Measurements from ENCODE around the gene DARS1. TPM values are rescaled to one million over a fixed set of nuclear protein-coding genes. Genes with fewer than 3 reads are reported as not detected.

Gene DARS1
- total and polyA plus RNA-seq, 10 donors = 56.2 to 88.6 (median 66.1) TPM

DNA sequence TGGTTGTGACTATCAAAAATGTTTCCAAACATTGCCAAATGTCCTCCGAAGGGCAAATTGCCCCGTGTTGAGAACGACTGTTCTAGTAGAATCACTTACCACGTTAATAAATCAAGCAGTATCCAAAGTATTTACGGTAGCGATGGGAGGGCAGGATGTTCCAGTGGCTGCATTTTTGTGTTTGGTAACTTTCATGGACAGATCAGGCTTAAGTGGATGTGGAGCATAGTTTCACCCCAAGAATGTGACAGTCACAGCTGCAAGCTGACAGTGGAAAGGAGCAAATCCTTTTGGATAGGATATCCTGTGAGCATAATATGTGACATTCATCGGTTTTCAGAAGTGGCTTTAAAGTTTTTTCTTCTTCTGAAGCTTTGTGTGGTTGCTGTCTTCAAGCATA lies 46.3 kb upstream of the DARS1 start:
- Histone ChIP-seq H3K27ac (peak overlapping the region in 3 of 8 donors; percentile 16 to 26 (median 22)), H3K36me3 (no peaks in the 10 kb centered on the region), H3K9me3 (no peaks in the 10 kb centered on the region), H3K4me3 (no peak overlapping the region), H3K27me3 (replicated peaks in 1 of 7) (no peaks in the 10 kb centered on the region), H3K4me1 (peaks cover 0 to 20% (median 6%) of the 10 kb centered on the region in 6 donors)
- intact Hi-C loops (cut with DNase I; ENCODE audit: low total_unique reads) = no loop called here
- TF ChIP-seq POLR2AphosphoS5 (IDR thresholded peaks at IDR 0.05) (no peak), POLR2A (IDR thresholded peaks at IDR 0.05) (no peak)
- TF ChIP-seq, protein P1, sequence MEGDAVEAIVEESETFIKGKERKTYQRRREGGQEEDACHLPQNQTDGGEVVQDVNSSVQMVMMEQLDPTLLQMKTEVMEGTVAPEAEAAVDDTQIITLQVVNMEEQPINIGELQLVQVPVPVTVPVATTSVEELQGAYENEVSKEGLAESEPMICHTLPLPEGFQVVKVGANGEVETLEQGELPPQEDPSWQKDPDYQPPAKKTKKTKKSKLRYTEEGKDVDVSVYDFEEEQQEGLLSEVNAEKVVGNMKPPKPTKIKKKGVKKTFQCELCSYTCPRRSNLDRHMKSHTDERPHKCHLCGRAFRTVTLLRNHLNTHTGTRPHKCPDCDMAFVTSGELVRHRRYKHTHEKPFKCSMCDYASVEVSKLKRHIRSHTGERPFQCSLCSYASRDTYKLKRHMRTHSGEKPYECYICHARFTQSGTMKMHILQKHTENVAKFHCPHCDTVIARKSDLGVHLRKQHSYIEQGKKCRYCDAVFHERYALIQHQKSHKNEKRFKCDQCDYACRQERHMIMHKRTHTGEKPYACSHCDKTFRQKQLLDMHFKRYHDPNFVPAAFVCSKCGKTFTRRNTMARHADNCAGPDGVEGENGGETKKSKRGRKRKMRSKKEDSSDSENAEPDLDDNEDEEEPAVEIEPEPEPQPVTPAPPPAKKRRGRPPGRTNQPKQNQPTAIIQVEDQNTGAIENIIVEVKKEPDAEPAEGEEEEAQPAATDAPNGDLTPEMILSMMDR (IDR thresholded peaks at IDR 0.05 in 8 of 11, conservative IDR thresholded peaks at IDR 0.05 in 3 of 11) = no peak
- DNase-seq = no peak
- 45 to 68% (median 56%) methylated on average over 7 of the region's 7 CpGs for WGBS, 5 donors

DNA sequence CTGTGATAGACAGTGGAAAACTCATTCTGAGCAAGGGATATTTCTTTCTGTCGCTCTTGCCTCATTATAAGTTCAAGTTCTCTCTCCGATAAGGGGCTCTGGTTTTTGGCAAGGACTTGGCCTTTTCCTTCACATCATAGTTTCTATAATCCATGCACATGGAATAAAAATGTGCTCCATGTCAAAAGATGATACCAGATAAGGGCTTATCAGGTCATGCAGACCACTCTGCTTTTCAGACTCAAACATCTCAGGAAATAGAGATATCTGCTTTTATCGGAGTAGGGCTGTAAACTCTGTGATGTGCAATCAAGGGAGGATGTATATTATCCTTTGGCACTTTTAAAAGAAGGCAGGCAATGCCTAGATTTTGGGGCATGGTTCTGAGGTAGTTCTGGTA lies 45.0 kb upstream of the DARS1 start:
- Histone ChIP-seq H3K27ac (peak overlapping the region in 2 of 8 donors; percentile 5 to 13), H3K9me3 (no peaks in the 10 kb centered on the region), H3K4me3 (no peak overlapping the region), H3K36me3 (no peaks in the 10 kb centered on the region), H3K27me3 (replicated peaks in 1 of 7) (no peaks in the 10 kb centered on the region), H3K4me1 (peaks cover 0 to 27% (median 6%) of the 10 kb centered on the region in 6 donors)
- intact Hi-C loops (cut with DNase I; ENCODE audit: low total_unique reads) = no loop called here
- DNase-seq = no peak
- 45 to 62% (median 50%) methylated on average over 3 of the region's 3 CpGs for WGBS, 5 donors
- TF ChIP-seq, protein P1 (IDR thresholded peaks at IDR 0.05 in 8 of 11, conservative IDR thresholded peaks at IDR 0.05 in 3 of 11) = no peak
- no peak for TF ChIP-seq POLR2AphosphoS5 (IDR thresholded peaks at IDR 0.05)
- no peak for TF ChIP-seq POLR2A (IDR thresholded peaks at IDR 0.05)

DNA sequence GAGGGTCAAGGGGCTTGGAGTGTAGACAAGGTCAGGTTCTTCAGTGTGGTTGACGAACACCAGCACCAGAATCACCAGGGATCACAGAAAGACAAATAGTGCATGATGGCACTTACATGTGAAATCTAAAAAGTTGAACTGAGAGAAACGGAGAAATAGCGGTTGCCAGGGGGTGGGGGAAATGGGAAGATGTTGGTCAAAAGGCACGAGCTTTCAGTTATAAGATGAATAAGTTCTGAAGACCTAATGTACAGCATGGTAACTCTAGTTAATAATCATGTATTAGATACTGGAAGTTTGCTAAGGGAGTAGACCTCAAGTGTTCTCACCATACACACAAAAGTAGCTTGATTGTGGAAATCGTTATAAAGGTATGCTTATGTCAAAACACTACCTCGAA lies 43.7 kb upstream of the DARS1 start:
- DNase-seq = no peak
- H3K4me3 ChIP-seq = no peak overlapping the region
- WGBS, 5 donors = 74 to 84% (median 79%) methylated on average over 6 of the region's 6 CpGs
- H3K36me3 ChIP-seq = no peaks in the 10 kb centered on the region
- H3K4me1 ChIP-seq = peaks cover 0 to 31% (median 9%) of the 10 kb centered on the region in 6 donors
- no peak overlapping the region for H3K27ac ChIP-seq
- TF ChIP-seq POLR2A (IDR thresholded peaks at IDR 0.05) = no peak
- TF ChIP-seq, protein P1 (IDR thresholded peaks at IDR 0.05 in 8 of 11, conservative IDR thresholded peaks at IDR 0.05 in 3 of 11) = no peak
- TF ChIP-seq POLR2AphosphoS5 (IDR thresholded peaks at IDR 0.05) = no peak
- no peaks in the 10 kb centered on the region for H3K27me3 ChIP-seq (replicated peaks in 1 of 7)
- H3K9me3 ChIP-seq = no peaks in the 10 kb centered on the region
- intact Hi-C loops (cut with DNase I; ENCODE audit: low total_unique reads) = no loop called here

- no peaks in the 10 kb centered on the region for H3K27me3 ChIP-seq (replicated peaks in 1 of 7)
- peaks cover 0 to 36% (median 9%) of the 10 kb centered on the region in 6 donors for H3K4me1 ChIP-seq
- H3K27ac ChIP-seq = no peak overlapping the region
- WGBS, 5 donors = 86 to 98% (median 95%) methylated on average over 9 of the region's 9 CpGs
- H3K9me3 ChIP-seq = no peaks in the 10 kb centered on the region
- H3K4me3 ChIP-seq = no peak overlapping the region
- H3K36me3 ChIP-seq = no peaks in the 10 kb centered on the region
- intact Hi-C loops (cut with DNase I; ENCODE audit: low total_unique reads) = no loop called here
- DNase-seq = no peak
- TF ChIP-seq, protein P1 (IDR thresholded peaks at IDR 0.05 in 8 of 11, conservative IDR thresholded peaks at IDR 0.05 in 3 of 11) = no peak
- TF ChIP-seq POLR2A (IDR thresholded peaks at IDR 0.05) (no peak), POLR2AphosphoS5 (IDR thresholded peaks at IDR 0.05) (no peak)
Measured at GRCh38 chr2:136028001-136028400, 42.6 kb upstream of the DARS1 start.
